ENCODE measurements around the gene EHF. TPM values are rescaled to one million over a fixed set of nuclear protein-coding genes. Genes with fewer than 3 reads are reported as not detected.

Gene EHF
- total and polyA plus RNA-seq, 9 of the 15 experiments (the other 6 are each of a cell fraction or from before 2014, with no cell fraction given) = 0.04 to 0.54 (median 0.37) TPM

DNA sequence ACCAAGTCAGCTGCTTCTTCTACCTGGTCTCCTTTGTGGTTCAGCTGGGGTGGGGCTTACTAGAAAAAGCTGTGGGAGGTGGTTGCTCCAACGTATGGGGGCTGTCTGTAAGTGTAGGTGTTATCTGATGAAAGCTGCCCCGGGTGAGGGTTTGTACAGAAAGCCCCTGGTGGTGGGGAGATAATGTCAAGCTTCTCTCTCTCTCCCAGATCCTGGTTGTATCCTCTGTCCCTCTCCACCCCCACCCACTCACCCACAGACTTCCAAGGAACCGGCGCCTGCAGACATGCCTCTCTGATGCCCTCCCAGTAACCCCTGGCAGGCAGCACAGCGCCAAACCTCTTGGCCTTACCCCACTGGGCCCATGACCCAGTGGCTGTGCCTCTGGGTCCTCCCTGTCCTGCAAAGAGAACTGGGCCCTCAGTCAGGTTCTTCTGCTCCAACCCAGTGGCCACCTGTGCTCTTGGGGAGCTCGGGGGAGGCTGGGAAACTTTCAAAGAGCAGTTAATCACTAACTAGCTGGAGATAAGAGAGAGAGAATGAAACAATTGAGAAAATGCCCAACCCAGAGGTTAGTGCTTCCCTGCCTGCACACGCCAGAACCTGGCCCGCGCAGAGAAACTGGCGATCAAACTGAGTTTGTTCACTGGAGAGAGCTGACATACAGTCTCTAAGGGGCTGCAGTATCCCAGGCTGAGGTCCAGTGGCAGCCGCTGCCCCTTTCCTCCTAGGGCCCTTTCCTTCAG lies 20.4 kb upstream of the EHF start (continued):
- TF ChIP-seq PTTG1 (tag; IDR thresholded peaks at IDR 0.05; ENCODE audit: low read depth) = no peak
- no peak for TF ChIP-seq NONO (IDR thresholded peaks at IDR 0.05; ENCODE audit: low read depth in 2 of 2, low read length in 1 of 2)
- TF ChIP-seq, protein P1, sequence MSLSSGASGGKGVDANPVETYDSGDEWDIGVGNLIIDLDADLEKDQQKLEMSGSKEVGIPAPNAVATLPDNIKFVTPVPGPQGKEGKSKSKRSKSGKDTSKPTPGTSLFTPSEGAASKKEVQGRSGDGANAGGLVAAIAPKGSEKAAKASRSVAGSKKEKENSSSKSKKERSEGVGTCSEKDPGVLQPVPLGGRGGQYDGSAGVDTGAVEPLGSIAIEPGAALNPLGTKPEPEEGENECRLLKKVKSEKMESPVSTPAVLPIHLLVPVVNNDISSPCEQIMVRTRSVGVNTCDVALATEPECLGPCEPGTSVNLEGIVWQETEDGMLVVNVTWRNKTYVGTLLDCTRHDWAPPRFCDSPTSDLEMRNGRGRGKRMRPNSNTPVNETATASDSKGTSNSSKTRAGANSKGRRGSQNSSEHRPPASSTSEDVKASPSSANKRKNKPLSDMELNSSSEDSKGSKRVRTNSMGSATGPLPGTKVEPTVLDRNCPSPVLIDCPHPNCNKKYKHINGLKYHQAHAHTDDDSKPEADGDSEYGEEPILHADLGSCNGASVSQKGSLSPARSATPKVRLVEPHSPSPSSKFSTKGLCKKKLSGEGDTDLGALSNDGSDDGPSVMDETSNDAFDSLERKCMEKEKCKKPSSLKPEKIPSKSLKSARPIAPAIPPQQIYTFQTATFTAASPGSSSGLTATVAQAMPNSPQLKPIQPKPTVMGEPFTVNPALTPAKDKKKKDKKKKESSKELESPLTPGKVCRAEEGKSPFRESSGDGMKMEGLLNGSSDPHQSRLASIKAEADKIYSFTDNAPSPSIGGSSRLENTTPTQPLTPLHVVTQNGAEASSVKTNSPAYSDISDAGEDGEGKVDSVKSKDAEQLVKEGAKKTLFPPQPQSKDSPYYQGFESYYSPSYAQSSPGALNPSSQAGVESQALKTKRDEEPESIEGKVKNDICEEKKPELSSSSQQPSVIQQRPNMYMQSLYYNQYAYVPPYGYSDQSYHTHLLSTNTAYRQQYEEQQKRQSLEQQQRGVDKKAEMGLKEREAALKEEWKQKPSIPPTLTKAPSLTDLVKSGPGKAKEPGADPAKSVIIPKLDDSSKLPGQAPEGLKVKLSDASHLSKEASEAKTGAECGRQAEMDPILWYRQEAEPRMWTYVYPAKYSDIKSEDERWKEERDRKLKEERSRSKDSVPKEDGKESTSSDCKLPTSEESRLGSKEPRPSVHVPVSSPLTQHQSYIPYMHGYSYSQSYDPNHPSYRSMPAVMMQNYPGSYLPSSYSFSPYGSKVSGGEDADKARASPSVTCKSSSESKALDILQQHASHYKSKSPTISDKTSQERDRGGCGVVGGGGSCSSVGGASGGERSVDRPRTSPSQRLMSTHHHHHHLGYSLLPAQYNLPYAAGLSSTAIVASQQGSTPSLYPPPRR (CRISPR knock-in tag; IDR thresholded peaks at IDR 0.05; ENCODE audit: borderline replicate concordance) = no peak
- TF ChIP-seq MED1 (CRISPR knock-in tag; IDR thresholded peaks at IDR 0.05; ENCODE audit: borderline replicate concordance) = no peak
- no peak for TF ChIP-seq COPS2 (conservative IDR thresholded peaks at IDR 0.05)
- no peak for TF ChIP-seq STAT5B (CRISPR knock-in tag; IDR thresholded peaks at IDR 0.05)
- no peak for TF ChIP-seq MCM7 (IDR thresholded peaks at IDR 0.05)
- TF ChIP-seq HNRNPK (IDR thresholded peaks at IDR 0.05; ENCODE audit: low read depth, low read length, poor library complexity, severe bottlenecking) = no peak
- no peak for TF ChIP-seq U2AF2 (optimal IDR thresholded peaks at IDR 0.05; ENCODE audit: low read depth, low read length)
- no peak for TF ChIP-seq CBX3 (IDR thresholded peaks at IDR 0.05; ENCODE audit: borderline replicate concordance in 1 of 2, low read length in 2 of 2)
- TF ChIP-seq EP400 (IDR thresholded peaks at IDR 0.05) = peak; percentile 25; the same call in 1 of the 2 replicates
- peak; percentile 83 for TF ChIP-seq TEAD4 (IDR thresholded peaks at IDR 0.05; ENCODE audit: low read length)
- TF ChIP-seq TEAD4 (CRISPR knock-in tag; IDR thresholded peaks at IDR 0.05; ENCODE audit: borderline replicate concordance) = no peak
- no peak for TF ChIP-seq YBX1 (IDR thresholded peaks at IDR 0.05)
- no peak for TF ChIP-seq POLR2A (conservative IDR thresholded peaks at IDR 0.05)
- TF ChIP-seq, protein P2, sequence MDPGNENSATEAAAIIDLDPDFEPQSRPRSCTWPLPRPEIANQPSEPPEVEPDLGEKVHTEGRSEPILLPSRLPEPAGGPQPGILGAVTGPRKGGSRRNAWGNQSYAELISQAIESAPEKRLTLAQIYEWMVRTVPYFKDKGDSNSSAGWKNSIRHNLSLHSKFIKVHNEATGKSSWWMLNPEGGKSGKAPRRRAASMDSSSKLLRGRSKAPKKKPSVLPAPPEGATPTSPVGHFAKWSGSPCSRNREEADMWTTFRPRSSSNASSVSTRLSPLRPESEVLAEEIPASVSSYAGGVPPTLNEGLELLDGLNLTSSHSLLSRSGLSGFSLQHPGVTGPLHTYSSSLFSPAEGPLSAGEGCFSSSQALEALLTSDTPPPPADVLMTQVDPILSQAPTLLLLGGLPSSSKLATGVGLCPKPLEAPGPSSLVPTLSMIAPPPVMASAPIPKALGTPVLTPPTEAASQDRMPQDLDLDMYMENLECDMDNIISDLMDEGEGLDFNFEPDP (CRISPR knock-in tag; IDR thresholded peaks at IDR 0.05) = no peak

All from K562 (cell line).